Measurements from ENCODE around the gene KCNN3.
A peak's percentile ranks its signal among the peaks of the same experiment; 100 is the strongest.

The KCNN3 gene

GRCh38 chr1:154764181-154764580, 105.9 kb downstream of the KCNN3 start:
- H3K4me3 ChIP-seq (ENCODE audit: control insufficient read depth, low read depth, low read length) = no peak overlapping the region
- no peak for DNase-seq (ENCODE audit: low read depth)
- no peak for TF ChIP-seq CTCF (conservative IDR thresholded peaks at IDR 0.05; ENCODE audit: control insufficient read depth, insufficient read depth, low read depth, low read length)

- H3K4me3 ChIP-seq (ENCODE audit: control insufficient read depth, low read depth, low read length) = no peak overlapping the region
- DNase-seq (ENCODE audit: low read depth) = no peak
- TF ChIP-seq CTCF (conservative IDR thresholded peaks at IDR 0.05; ENCODE audit: control insufficient read depth, insufficient read depth, low read depth, low read length) = peak; percentile 31
Observed at GRCh38 chr1:154760469-154760933, 109.6 kb downstream of the KCNN3 start.

- no peak overlapping the region for H3K4me3 ChIP-seq (ENCODE audit: control insufficient read depth, low read depth, low read length)
- TF ChIP-seq CTCF (conservative IDR thresholded peaks at IDR 0.05; ENCODE audit: control insufficient read depth, insufficient read depth, low read depth, low read length) = no peak
- no peak for DNase-seq (ENCODE audit: low read depth)
Observed at GRCh38 chr1:154759793-154760192, 110.3 kb downstream of the KCNN3 start.

GRCh38 chr1:154759196-154759595, 110.9 kb downstream of the KCNN3 start:
- no peak overlapping the region for H3K4me3 ChIP-seq (ENCODE audit: control insufficient read depth, low read depth, low read length)
- no peak for TF ChIP-seq CTCF (conservative IDR thresholded peaks at IDR 0.05; ENCODE audit: control insufficient read depth, insufficient read depth, low read depth, low read length)
- DNase-seq (ENCODE audit: low read depth) = no peak

- DNase-seq (ENCODE audit: low read depth) = no peak
- no peak for TF ChIP-seq CTCF (conservative IDR thresholded peaks at IDR 0.05; ENCODE audit: control insufficient read depth, insufficient read depth, low read depth, low read length)
- H3K4me3 ChIP-seq (ENCODE audit: control insufficient read depth, low read depth, low read length) = no peak overlapping the region
Observed at GRCh38 chr1:154758346-154758745, 111.7 kb downstream of the KCNN3 start.

- no peak for DNase-seq (ENCODE audit: low read depth)
- TF ChIP-seq CTCF (conservative IDR thresholded peaks at IDR 0.05; ENCODE audit: control insufficient read depth, insufficient read depth, low read depth, low read length) = no peak
- no peak overlapping the region for H3K4me3 ChIP-seq (ENCODE audit: control insufficient read depth, low read depth, low read length)
Observed at GRCh38 chr1:154756793-154757548, 113.1 kb downstream of the KCNN3 start.
